ENCODE results near the gene TTC28.

DNA sequence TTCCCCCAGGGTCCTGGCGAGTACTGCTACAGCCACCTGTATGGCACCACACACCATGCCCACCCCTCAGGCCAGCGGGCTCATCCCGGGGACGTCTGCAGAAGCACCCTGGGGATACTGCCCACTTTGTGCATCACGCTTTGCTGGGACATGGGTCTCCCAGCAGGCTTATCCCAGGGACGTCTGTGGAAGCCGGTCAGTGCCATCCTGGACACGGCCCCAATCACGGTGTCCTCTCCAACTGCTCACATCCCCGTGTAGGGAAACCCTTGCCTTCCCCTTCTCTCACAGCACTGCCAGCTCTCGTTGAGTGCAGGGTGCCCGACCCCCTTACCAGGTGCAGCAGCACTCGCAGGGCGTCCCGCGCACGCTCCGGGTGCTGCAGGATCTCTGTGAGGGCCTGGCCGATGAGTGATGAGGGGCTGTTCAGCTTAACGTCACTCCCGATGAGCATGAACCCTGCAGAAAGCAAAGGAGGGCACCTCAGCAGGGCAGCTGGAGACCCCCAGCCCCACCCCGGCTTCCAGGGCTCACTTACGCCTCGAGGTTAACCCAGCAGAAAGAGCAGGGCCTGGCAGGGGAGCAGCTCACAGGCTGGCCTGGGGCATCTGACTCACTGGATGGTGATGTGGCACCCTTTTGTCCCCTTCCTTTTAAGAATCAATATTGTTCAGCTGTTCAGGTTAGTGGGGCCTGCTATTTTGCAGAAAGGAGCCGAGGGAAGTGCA, 683.7 kb downstream of the TTC28 start:
- TF ChIP-seq, protein P1, sequence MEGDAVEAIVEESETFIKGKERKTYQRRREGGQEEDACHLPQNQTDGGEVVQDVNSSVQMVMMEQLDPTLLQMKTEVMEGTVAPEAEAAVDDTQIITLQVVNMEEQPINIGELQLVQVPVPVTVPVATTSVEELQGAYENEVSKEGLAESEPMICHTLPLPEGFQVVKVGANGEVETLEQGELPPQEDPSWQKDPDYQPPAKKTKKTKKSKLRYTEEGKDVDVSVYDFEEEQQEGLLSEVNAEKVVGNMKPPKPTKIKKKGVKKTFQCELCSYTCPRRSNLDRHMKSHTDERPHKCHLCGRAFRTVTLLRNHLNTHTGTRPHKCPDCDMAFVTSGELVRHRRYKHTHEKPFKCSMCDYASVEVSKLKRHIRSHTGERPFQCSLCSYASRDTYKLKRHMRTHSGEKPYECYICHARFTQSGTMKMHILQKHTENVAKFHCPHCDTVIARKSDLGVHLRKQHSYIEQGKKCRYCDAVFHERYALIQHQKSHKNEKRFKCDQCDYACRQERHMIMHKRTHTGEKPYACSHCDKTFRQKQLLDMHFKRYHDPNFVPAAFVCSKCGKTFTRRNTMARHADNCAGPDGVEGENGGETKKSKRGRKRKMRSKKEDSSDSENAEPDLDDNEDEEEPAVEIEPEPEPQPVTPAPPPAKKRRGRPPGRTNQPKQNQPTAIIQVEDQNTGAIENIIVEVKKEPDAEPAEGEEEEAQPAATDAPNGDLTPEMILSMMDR (IDR thresholded peaks at IDR 0.05), result no peak
- TF ChIP-seq POLR2A (IDR thresholded peaks at IDR 0.05), result no peak

Measured in heart left ventricle (tissue), 13 donors.